ENCODE results near the gene ZNF652.
"Not testable (repeated sequence)": the region's sequence is repeated elsewhere in the genome, so short reads cannot be mapped to it uniquely, and the experiment has no call there.

DNA sequence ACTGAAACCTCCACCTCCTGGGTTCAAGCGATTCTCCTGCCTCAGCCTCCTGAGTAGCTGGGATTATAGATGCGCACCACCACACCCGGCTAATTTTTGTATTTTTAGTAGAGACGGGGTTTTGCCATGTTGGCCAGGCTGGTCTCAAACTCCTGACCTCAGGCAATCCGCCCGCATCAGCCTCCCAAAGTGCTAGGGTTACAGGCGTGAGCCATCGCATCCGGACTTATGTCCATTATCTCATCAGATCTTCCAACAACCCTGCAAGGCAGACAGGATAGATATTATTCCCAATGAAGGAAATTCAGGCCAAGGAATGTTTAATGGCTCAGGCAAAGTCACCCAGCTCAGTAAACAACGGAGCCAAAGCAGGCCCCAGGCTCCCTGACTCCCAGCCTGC is 3.1 kb upstream of the ZNF652 start:
- not testable (repeated sequence) for TF ChIP-seq ISL1 (CRISPR knock-in tag; IDR thresholded peaks at IDR 0.05); RARB (CRISPR knock-in tag; IDR thresholded peaks at IDR 0.05); TCF4 (CRISPR knock-in tag; IDR thresholded peaks at IDR 0.05; ENCODE audit: borderline replicate concordance); ZNF8 (CRISPR knock-in tag; IDR thresholded peaks at IDR 0.05); ZFP30 (CRISPR knock-in tag; IDR thresholded peaks at IDR 0.05); ZNF70 (CRISPR knock-in tag; IDR thresholded peaks at IDR 0.05); ZNF565 (CRISPR knock-in tag; conservative IDR thresholded peaks at IDR 0.05; ENCODE audit: low read depth); OSR1 (CRISPR knock-in tag; IDR thresholded peaks at IDR 0.05)
- TF ChIP-seq, protein P1, sequence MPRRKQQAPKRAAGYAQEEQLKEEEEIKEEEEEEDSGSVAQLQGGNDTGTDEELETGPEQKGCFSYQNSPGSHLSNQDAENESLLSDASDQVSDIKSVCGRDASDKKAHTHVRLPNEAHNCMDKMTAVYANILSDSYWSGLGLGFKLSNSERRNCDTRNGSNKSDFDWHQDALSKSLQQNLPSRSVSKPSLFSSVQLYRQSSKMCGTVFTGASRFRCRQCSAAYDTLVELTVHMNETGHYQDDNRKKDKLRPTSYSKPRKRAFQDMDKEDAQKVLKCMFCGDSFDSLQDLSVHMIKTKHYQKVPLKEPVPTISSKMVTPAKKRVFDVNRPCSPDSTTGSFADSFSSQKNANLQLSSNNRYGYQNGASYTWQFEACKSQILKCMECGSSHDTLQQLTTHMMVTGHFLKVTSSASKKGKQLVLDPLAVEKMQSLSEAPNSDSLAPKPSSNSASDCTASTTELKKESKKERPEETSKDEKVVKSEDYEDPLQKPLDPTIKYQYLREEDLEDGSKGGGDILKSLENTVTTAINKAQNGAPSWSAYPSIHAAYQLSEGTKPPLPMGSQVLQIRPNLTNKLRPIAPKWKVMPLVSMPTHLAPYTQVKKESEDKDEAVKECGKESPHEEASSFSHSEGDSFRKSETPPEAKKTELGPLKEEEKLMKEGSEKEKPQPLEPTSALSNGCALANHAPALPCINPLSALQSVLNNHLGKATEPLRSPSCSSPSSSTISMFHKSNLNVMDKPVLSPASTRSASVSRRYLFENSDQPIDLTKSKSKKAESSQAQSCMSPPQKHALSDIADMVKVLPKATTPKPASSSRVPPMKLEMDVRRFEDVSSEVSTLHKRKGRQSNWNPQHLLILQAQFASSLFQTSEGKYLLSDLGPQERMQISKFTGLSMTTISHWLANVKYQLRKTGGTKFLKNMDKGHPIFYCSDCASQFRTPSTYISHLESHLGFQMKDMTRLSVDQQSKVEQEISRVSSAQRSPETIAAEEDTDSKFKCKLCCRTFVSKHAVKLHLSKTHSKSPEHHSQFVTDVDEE (CRISPR knock-in tag; IDR thresholded peaks at IDR 0.05): not testable (repeated sequence)
- TF ChIP-seq, protein P2, sequence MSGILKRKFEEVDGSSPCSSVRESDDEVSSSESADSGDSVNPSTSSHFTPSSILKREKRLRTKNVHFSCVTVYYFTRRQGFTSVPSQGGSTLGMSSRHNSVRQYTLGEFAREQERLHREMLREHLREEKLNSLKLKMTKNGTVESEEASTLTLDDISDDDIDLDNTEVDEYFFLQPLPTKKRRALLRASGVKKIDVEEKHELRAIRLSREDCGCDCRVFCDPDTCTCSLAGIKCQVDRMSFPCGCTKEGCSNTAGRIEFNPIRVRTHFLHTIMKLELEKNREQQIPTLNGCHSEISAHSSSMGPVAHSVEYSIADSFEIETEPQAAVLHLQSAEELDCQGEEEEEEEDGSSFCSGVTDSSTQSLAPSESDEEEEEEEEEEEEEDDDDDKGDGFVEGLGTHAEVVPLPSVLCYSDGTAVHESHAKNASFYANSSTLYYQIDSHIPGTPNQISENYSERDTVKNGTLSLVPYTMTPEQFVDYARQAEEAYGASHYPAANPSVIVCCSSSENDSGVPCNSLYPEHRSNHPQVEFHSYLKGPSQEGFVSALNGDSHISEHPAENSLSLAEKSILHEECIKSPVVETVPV (CRISPR knock-in tag; IDR thresholded peaks at IDR 0.05): not testable (repeated sequence)
